C4-2B (cell line): ENCODE measurements around the gene PPP3CA.

ENCODE experiments used
- CTCF ChIP-seq: fragments of 450-650 bp; conservative IDR thresholded peaks from 2 replicates; pipeline ENCODE4 v1.5.1; 2017; ENCODE audit warnings: mild to moderate bottlenecking
- ZFX ChIP-seq: fragments of 450-650 bp; IDR thresholded peaks from 2 replicates; pipeline ENCODE4 v1.6.1; 2017

GRCh38 chr4:101239665-101240064 lies 107.7 kb downstream of the PPP3CA start:
- TF ChIP-seq CTCF (no peak), ZFX (no peak)
